Activated CD8-positive, alpha-beta T cell treated with anti-CD3 and anti-CD28 coated beads for 36 hours (primary cell): ENCODE measurements around the gene INAFM1. TPM values are rescaled to one million over a fixed set of nuclear protein-coding genes. Genes with fewer than 3 reads are reported as not detected.

Experiments used
- ATAC-seq: fragments of 200-7000 bp; cut with Tn5 transposase; one replicate; pipeline ENCODE4 v1.10.0; 2021; ENCODE audit warnings: mild to moderate bottlenecking, moderate library complexity
- CTCF ChIA-PET: fragments of 350-600 bp; sonication (Branson Sonifier 250); formaldehyde crosslinking; loops from one replicate; lab custom pipeline; 2021; ENCODE audit warnings: antibody characterized with exemption; lab: Charles Lee
- POLR2A ChIA-PET: fragments of 350-600 bp; sonication (Branson Sonifier 250); formaldehyde crosslinking; loops from one replicate; lab custom pipeline; 2021; ENCODE audit warnings: antibody characterized with exemption; lab: Charles Lee
- DNase-seq: peaks from one replicate; pipeline ENCODE4 v3.0.0-alpha.2; 2020
- H3K27ac Mint-ChIP-seq: one replicate; pipeline ENCODE4 v1.8.0; 2021; ENCODE audit warnings: mild to moderate bottlenecking, mixed read lengths
- H3K27me3 Mint-ChIP-seq: one replicate; pipeline ENCODE4 v1.8.0; 2021; ENCODE audit warnings: mixed read lengths
- H3K36me3 Mint-ChIP-seq: one replicate; pipeline ENCODE4 v1.8.0; 2021; ENCODE audit warnings: low read depth, mixed read lengths
- H3K4me1 Mint-ChIP-seq: one replicate; pipeline ENCODE4 v1.8.0; 2021; ENCODE audit warnings: low read depth, mixed read lengths
- H3K4me3 Mint-ChIP-seq: one replicate; pipeline ENCODE4 v1.8.0; 2021; ENCODE audit warnings: mild to moderate bottlenecking, moderate library complexity, mixed read lengths
- H3K9me3 Mint-ChIP-seq: one replicate; pipeline ENCODE4 v1.8.0; 2021; ENCODE audit warnings: mixed read lengths
- CTCF ChIP-seq: fragments of 200-600 bp; IDR thresholded peaks from one replicate; pipeline ENCODE4 v1.8.0; 2022; ENCODE audit warnings: antibody characterized with exemption, mild to moderate bottlenecking
- intact Hi-C: fragments of 100-400 bp; cut with micrococcal nuclease; formaldehyde crosslinking; loops from one replicate; pipeline ENCODE4 v1.10.0; 2022
- total RNA-seq, 2 experiments: library from RNA; stranded (reverse); gene quantifications; one replicate each; pipeline ENCODE4 v1.2.3, GENCODE V29; 2021

Gene INAFM1
- total RNA-seq, 2 experiments from 2014 or later: 11.4 to 12.7 TPM

GRCh38 chr19:47230054-47230920 lies 44.4 kb upstream of the INAFM1 start:
- H3K4me1 Mint-ChIP-seq: peaks cover 24% of the 10 kb centered on the region
- CTCF ChIA-PET: interaction anchor here (0.9 to 1.0 kb wide), 2 partner anchors 14 to 16 kb away, joined by 3 to 5 read pairs; no protein-coding TSS in a partner anchor
- H3K9me3 Mint-ChIP-seq: no peaks in the 10 kb centered on the region
- peak; percentile 99 for TF ChIP-seq CTCF
- H3K27me3 Mint-ChIP-seq: no peaks in the 10 kb centered on the region
- POLR2A ChIA-PET: interaction anchor here (1.5 kb wide), 1 partner anchor 14 kb away, joined by 6 read pairs; no protein-coding TSS in a partner anchor
- intact Hi-C loops: no loop called here
- peaks cover 9% of the 10 kb centered on the region for H3K36me3 Mint-ChIP-seq
- DNase-seq (peak; percentile 87), ATAC-seq (peak; percentile 2)
- peak overlapping the region; percentile 54 for H3K4me3 Mint-ChIP-seq
- H3K27ac Mint-ChIP-seq: peak overlapping the region; percentile 23

- Mint-ChIP-seq H3K27ac (peak within 1 kb of the TSS; percentile 72), H3K27me3 (no peaks in the 10 kb centered on the region), H3K36me3 (peaks cover 4% of the 10 kb centered on the region), H3K4me1 (peaks cover 20% of the 10 kb centered on the region), H3K4me3 (peak within 1 kb of the TSS; percentile 65), H3K9me3 (no peaks in the 10 kb centered on the region)
- TF ChIP-seq CTCF: no peak
- ChIA-PET POLR2A (no interaction called here), CTCF (no interaction called here)
- intact Hi-C loops: no loop called here
- no peak for DNase-seq
- ATAC-seq: no peak
These were observed 43.8 kb upstream of the INAFM1 start, which contains the start of gene BBC3 for GRCh38 chr19:47230921-47231214. Gene BBC3, minus strand, starts transcription at chr19:47231199. Its CDS starts 2,768 bp downstream, at chr19:47228431.

GRCh38 chr19:47231215-47232054 lies 43.2 kb upstream of the INAFM1 start:
- peak overlapping the region; percentile 72 for H3K27ac Mint-ChIP-seq
- ChIA-PET POLR2A (interaction anchor here (1.0 to 3.4 kb wide), 5 partner anchors 10 to 45 kb away, joined by 3 to 36 read pairs (median 6); partner anchors contain the start of gene CCDC9), CTCF (interaction anchor here (1.0 to 2.4 kb wide), 5 partner anchors 11 to 218 kb away, joined by 4 to 18 read pairs (median 7); no protein-coding TSS in a partner anchor)
- ATAC-seq (peak; percentile 59), DNase-seq (peak; percentile 93)
- intact Hi-C loops: no loop called here
- no peaks in the 10 kb centered on the region for H3K9me3 Mint-ChIP-seq
- peaks cover 20% of the 10 kb centered on the region for H3K4me1 Mint-ChIP-seq
- H3K27me3 Mint-ChIP-seq: no peaks in the 10 kb centered on the region
- peak overlapping the region; percentile 65 for H3K4me3 Mint-ChIP-seq
- peaks cover 4% of the 10 kb centered on the region for H3K36me3 Mint-ChIP-seq
- TF ChIP-seq CTCF: no peak

- no peaks in the 10 kb centered on the region for H3K27me3 Mint-ChIP-seq
- no peaks in the 10 kb centered on the region for H3K36me3 Mint-ChIP-seq
- ChIA-PET POLR2A (interaction anchor here (0.6 to 3.4 kb wide), 9 partner anchors 8 to 153 kb away, joined by 3 to 36 read pairs (median 3); partner anchors contain the start of genes CCDC9 and DHX34), CTCF (interaction anchor here (1.0 to 2.4 kb wide), 5 partner anchors 10 to 219 kb away, joined by 4 to 18 read pairs (median 7); no protein-coding TSS in a partner anchor)
- peak overlapping the region; percentile 65 for H3K4me3 Mint-ChIP-seq
- intact Hi-C loops: no loop called here
- TF ChIP-seq CTCF: no peak
- no peaks in the 10 kb centered on the region for H3K9me3 Mint-ChIP-seq
- ATAC-seq: no peak
- H3K27ac Mint-ChIP-seq: peak overlapping the region; percentile 80
- peaks cover 16% of the 10 kb centered on the region for H3K4me1 Mint-ChIP-seq
- DNase-seq: peak; percentile 63
These were observed 42.1 kb upstream of the INAFM1 start for GRCh38 chr19:47232422-47233211.
